ENCODE data around the gene FLNC. TPM values are rescaled to one million over a fixed set of nuclear protein-coding genes. Genes with fewer than 3 reads are reported as not detected.
A peak's percentile ranks its signal among the peaks of the same experiment; 100 is the strongest.

FLNC gene
- total RNA-seq, 1 donor from 2014 or later, result 54.0 TPM

DNA sequence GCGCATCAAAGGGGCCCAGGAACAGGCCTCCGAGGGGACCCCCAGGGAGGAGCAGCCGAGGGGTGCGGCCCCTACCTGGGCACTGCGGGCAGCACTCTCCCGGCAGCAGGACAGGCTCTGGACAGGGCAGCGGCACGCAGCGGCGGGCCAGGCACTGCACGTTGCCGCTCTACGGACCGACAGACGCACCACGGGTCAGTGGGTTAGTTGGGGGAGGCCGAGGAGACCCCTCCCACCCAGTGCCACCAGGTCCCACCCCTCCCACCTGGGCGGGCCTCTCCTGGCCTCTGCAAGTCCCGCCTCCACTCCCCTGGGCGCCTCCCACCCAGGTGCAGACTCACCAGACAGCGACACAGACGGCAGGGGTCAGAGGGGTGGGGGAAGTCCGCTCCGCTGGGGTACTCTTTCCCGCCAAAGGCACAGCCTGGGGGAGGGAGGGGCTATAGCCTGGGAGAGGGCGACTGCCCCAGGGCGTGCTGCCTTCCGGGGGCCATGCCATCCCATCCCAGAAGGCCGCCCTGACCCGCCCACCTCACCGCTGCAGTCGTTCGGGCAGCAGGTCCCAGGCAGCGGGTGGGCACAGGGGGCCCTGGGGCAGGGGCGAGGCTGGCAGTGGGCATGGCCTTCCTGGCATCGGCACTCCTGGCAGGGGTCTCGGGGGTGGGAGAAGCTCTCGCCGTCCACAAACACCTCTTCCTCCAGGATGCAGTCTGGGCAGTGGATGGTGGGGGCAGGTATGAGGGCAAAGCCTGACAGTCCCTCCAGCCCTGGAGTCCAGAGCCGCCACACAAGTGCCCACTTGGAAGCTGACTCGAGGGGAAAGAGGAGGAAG, 61.1 kb downstream of the FLNC start:
- Mint-ChIP-seq H3K27ac (no peak overlapping the region), H3K4me1 (ENCODE audit: unreplicated experiment) (no peaks in the 10 kb centered on the region), H3K9me3 (no peaks in the 10 kb centered on the region), H3K4me3 (peak overlapping the region; percentile 36), H3K27me3 (peaks cover 14% of the 10 kb centered on the region), H3K36me3 (no peaks in the 10 kb centered on the region)
- TF ChIP-seq, protein P1, sequence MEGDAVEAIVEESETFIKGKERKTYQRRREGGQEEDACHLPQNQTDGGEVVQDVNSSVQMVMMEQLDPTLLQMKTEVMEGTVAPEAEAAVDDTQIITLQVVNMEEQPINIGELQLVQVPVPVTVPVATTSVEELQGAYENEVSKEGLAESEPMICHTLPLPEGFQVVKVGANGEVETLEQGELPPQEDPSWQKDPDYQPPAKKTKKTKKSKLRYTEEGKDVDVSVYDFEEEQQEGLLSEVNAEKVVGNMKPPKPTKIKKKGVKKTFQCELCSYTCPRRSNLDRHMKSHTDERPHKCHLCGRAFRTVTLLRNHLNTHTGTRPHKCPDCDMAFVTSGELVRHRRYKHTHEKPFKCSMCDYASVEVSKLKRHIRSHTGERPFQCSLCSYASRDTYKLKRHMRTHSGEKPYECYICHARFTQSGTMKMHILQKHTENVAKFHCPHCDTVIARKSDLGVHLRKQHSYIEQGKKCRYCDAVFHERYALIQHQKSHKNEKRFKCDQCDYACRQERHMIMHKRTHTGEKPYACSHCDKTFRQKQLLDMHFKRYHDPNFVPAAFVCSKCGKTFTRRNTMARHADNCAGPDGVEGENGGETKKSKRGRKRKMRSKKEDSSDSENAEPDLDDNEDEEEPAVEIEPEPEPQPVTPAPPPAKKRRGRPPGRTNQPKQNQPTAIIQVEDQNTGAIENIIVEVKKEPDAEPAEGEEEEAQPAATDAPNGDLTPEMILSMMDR (conservative IDR thresholded peaks at IDR 0.05), result peak; percentile 14
- no peak for DNase-seq (ENCODE audit: extremely low spot score, unreplicated experiment)

DNA sequence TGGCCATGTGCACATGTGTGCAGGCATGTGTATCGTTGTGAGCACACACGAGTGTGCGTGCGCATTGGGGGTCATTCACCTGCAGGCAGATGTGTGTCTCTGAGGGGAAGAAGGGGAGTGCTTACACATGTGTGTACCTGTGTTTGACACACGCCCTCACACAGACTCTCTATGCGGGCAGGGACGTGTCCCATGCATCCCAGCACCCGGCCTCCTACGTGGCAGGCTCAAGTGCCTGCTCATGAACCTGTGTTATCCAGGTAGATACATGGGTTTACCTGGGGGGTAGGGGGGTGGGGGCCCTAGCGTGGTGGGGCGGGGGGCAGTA, 61.7 kb downstream of the FLNC start:
- H3K27me3 Mint-ChIP-seq, result peaks cover 14% of the 10 kb centered on the region

DNA sequence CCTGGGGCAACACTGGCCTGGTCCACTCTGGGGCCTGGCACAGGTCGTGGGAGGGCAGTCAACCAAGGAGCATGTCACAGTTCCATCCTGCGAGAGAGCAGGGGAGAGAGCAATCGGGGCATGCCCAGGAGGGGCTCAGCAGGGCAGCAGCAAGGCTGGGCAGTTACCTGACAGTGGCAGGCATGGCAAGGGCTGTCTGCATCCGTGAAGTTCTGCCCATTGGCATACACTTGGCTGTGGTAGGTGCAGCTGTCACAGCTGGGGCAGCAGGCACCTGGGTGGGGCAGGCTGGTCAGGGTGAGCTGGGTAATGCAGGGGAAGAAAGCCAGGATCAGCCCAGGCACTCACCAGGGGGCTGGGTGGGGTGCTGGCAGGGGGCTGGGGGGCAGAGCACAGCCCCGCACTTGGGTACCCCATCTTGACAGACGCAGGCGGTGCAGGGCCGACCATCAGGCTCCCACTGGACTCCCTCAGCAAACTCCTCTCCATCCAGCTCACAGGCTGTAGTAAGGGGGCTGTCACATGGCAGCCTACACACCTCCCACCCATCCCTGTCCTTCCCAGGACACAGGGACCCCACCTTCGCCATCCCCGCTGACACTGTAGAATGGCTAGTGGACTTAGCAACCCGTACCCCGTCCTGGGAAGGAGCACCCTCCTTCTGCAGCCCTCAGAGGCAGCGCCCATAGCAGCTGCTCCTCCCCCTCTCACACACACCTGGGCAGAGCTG, 62.5 kb downstream of the FLNC start:
- TF ChIP-seq, protein P1 (conservative IDR thresholded peaks at IDR 0.05), result no peak

More for the DNA sequence above, 61.7 kb downstream of the FLNC start:
- no peak for DNase-seq (ENCODE audit: extremely low spot score, unreplicated experiment)
- Mint-ChIP-seq H3K4me1 (ENCODE audit: unreplicated experiment) (no peaks in the 10 kb centered on the region), H3K27ac (no peak overlapping the region), H3K4me3 (peak overlapping the region; percentile 36), H3K36me3 (no peaks in the 10 kb centered on the region), H3K9me3 (no peaks in the 10 kb centered on the region)
- TF ChIP-seq, protein P1 (conservative IDR thresholded peaks at IDR 0.05), result no peak

DNA sequence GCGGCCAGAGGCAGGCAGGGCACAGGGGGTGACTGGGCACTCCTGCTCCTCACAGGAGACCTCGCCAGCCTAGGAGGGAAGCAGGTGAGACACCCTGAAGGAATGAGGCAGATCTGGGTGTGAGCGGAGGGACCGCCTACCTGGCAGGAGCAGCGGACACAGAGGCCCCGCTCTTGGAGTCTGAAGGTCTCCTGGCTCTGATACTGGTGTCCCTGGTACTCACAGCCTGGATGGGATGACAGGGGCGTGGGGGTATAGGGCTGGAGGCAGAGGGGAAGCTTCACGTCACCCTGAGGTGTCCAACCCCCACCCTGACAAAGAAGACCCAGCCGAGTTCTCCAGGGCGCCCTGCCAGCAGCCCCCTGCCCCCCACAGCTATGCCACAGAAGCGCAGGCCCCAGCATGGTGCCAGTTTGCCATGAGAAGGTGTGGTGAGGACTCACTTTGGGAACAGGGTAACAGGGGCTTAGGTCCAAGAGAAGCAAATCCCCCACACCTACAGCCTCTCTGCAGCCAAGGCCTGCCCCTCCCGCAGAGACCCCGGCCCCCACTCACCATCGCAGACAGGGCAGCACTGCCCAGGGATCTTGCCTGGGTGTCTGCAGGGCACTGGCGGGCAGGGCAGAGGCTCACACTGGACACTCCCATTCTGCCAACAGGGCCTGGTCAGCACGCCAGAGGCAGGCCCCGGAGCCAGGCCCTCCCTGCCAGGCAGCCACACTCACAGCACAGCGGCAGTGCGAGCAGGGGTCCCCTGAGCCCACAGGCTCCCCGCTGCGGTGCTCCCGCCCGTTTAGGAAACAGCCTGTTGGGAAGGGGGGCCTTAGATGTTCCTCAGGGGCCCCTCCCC, 63.3 kb downstream of the FLNC start:
- TF ChIP-seq, protein P1 (conservative IDR thresholded peaks at IDR 0.05), result no peak
- Mint-ChIP-seq H3K9me3 (peaks cover 2% of the 10 kb centered on the region), H3K36me3 (no peaks in the 10 kb centered on the region), H3K4me3 (no peak overlapping the region), H3K27me3 (peaks cover 16% of the 10 kb centered on the region), H3K4me1 (ENCODE audit: unreplicated experiment) (no peaks in the 10 kb centered on the region), H3K27ac (no peak overlapping the region)
- DNase-seq (ENCODE audit: extremely low spot score, unreplicated experiment), result no peak

More for the DNA sequence above, 62.5 kb downstream of the FLNC start:
- Mint-ChIP-seq H3K27ac (no peak overlapping the region), H3K9me3 (no peaks in the 10 kb centered on the region), H3K27me3 (peaks cover 14% of the 10 kb centered on the region), H3K4me1 (ENCODE audit: unreplicated experiment) (no peaks in the 10 kb centered on the region), H3K4me3 (no peak overlapping the region), H3K36me3 (no peaks in the 10 kb centered on the region)
- DNase-seq (ENCODE audit: extremely low spot score, unreplicated experiment), result no peak

DNA sequence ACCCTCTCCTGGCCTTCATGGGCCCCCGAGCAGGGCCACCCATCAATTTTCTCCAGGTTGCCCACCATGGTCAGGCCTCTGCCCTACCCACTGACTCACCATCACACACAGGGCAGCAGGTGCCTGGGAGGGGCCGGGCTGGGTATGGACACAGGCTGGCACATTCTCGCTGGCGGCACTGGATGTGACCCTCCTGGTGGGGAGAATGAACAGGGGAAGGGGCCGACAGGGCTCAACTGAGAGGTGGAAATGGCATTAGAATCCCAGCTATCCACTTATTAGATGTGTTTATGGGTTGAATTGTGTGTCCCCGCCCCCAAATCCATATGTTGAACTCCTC, 63.9 kb downstream of the FLNC start:
- DNase-seq (ENCODE audit: extremely low spot score, unreplicated experiment), result no peak
- H3K4me3 Mint-ChIP-seq, result no peak overlapping the region
- H3K9me3 Mint-ChIP-seq, result peaks cover 5% of the 10 kb centered on the region
- H3K36me3 Mint-ChIP-seq, result no peaks in the 10 kb centered on the region
- H3K27ac Mint-ChIP-seq, result no peak overlapping the region
- TF ChIP-seq, protein P1 (conservative IDR thresholded peaks at IDR 0.05), result no peak
- H3K4me1 Mint-ChIP-seq (ENCODE audit: unreplicated experiment), result no peaks in the 10 kb centered on the region
- H3K27me3 Mint-ChIP-seq, result peaks cover 18% of the 10 kb centered on the region
